GM19025 (cell line): ENCODE results near the gene HES2.
"Not testable (repeated sequence)": the region's sequence is repeated elsewhere in the genome, so short reads cannot be mapped to it uniquely, and the experiment has no call there.

Experiments
- ATAC-seq: cut with Tn5 transposase; IDR thresholded peaks from one replicate; pipeline ENCODE4 v1.9.1; 2021; ENCODE audit warnings: mild to moderate bottlenecking, low read depth, moderate library complexity; ENCODE audit not compliant: unreplicated experiment

The HES2 gene

DNA sequence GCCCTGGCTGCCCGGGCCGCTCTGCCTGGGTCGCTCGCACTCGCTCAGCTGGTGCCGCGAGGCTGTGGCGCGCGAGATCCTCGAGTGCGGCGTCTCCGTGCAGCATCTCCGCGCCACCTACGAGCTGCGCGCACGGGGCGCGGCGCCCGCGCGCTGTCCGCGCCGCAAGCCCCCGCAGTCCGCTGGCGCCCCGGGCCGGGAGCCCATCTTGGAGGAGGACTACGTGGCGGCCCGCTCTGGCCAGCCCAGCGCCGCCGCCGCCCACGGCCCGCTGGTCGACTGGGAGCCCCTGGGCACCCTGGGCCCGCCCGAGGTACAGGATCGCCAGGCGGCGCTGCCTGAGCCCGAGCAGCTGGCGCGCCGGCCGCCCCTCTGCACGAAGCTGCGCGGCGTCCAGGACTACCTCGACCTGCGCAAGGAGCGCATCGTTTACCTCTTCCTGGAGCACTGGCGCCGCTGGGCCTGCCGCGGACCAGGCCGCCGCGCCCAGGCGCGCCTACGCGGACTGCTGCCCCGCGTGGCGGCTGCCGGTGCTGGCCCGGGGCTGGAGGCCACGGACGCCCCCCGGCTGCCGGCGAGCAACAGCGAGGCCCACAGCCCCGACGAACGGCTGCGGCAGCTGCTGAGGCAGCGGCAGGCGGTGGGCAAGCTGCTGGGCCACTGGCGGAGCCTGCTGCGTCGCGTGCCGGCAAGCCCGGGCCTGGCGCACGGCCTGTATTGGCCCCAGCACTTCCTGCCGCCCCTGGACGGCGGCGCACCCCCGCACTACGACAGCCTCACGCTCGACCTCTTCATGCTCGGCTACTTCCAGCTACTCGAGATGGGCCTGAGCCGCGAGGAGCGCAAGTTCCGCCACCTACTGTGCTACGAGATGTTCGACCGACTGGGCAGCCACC, 35.4 kb upstream of the HES2 start:
- no peak for ATAC-seq

DNA sequence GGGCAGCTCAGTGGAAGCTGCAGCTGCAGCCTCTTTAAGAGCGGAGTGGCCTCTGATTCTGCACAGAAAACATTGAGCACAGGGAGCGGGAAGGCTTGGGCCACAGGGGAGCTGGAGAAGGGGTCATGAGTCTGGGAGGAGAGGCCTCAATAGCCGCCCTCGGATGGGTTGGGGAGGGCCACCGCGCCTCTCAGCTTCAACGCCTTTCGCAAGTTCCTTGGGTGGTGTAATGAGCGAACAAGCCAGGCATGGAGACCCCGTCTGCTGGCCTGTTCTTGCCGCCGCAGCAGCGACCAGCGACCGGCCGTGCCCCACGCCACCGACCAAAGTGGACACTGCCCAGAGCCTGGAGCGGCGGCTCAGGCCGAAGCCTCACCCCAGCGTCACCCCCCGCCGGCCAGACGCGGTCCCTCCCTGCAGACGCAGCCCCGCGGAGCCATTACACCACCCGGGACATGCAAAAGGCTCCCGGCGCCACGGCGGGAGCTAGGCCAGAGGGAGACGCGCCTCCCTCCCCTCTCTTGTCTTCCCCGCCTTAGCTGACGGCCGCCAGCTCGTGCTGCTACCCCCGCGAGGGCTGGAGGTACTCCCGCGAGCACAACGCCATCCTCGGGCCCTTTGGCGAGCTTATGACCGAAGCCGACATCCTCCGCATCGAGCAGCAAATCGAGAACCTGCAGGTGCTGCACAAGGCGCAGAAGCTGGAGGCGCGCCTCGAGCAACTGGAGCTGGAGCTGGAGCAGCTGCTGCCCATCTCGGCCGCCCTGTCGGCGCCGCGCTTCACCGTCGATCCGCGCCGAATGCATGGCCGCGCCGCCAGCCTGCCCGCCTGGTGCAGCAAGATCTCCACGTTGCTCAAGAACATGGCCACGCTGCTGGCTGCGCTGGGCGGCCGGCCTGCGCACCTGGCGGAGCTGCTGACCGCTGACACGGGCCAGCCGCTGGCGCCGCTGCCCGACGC, 34.5 kb upstream of the HES2 start:
- not testable (repeated sequence) for ATAC-seq

DNA sequence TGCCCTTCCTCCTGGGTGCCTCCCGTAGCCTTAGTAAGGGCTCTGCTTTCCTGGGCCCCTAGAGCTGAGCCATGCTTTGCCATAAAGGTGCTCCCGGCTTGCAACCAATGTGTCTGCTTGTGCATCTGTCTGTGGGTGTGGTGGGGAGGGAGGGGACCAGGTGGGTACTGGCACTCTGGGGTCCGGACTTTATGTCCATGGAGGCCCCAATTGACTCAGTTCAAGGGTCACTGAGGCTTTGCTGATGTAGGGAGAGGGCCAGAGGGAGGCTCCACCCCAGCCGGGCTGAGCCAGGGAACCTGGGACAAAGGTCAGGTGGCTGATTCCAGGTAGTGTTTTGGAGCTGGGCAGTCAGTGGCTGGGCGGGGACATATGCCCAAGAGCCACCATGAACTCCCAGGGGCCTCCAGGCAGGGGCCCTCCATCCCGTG, 31.2 kb upstream of the HES2 start:
- no peak for ATAC-seq

DNA sequence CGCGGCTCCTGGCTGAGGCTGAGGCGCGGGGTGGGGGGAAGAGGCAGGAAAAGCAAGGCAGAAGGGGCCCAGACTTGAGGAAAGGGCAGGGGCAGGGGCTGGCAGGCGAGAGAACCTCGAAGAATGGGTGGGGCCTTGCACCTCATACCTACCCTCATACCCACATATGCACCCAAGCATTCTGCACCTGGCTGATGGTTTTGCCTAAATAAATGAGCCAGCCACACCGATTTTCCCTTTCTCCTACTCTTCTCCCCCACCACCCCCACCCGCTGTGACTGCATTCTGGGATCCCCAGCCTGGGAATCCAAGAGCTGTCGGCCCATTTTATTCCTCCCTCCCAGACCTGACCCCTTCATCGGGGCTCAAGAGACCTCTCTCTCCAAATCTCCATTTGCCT, 30.8 kb upstream of the HES2 start:
- not testable (repeated sequence) for ATAC-seq

DNA sequence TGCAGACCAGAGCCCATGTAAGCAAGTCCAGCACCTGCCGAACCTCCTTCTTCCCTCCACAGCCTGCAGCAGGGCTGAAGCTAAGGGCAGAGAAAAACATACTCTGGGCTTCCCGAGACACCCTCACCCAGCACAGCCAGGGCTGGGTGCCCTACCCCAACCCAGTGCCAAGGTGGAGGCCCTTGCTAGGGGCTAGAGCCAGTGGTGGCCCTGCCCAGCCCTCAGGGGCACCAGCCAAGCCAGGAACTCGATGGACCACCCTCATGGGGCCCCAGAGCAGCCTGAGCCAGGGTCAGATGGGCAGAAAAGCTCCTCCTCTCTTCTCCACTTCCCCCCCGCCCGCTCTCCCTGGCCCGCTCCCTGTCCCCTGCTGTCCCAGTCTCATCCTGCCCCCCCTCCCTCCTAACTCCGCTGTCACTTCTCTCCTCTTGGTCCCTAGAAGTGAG, 30.3 kb upstream of the HES2 start:
- ATAC-seq = no peak

DNA sequence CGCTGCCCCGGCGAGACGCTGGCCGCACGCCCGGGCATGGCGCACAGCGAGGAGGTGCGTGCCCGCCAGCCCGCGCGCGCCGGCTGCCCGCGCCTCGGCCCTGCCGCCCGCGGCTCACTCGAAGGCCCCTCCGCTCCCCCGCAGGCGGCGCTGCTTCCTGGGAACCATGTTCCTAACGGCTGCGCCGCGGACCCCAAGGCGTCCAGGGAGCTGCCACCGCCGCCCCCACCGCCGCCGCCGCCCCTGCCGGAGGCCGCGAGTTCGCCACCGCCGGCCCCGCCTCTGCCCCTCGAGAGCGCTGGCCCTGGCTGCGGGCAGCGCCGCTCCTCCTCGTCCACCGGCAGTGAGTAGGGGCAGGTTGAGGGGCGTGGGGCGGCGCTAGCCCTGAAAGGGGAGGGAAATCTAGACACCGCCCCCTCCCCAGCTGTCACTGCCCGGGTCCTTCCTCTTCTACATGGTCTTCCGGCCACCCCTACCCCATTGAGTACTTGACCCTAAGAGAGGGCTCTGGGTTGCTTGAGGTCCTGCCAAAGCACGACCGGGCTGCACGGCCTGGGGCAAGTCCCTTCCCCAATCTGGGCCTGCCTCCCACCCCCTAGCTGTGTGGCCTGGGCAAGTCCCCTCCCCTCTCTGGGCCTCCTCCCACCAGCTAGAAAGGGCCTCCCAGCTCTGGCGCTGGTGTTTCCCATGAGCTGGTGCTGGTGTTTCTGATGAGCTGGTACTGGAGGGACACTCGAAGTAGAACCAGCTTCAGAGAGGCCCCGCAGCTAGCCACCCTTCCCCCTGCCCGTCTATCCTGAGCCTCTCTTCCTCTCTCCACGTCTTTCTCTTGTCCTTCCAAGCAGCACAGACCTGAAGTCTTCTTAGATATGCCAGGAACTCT, 29.3 kb upstream of the HES2 start:
- ATAC-seq = no peak

DNA sequence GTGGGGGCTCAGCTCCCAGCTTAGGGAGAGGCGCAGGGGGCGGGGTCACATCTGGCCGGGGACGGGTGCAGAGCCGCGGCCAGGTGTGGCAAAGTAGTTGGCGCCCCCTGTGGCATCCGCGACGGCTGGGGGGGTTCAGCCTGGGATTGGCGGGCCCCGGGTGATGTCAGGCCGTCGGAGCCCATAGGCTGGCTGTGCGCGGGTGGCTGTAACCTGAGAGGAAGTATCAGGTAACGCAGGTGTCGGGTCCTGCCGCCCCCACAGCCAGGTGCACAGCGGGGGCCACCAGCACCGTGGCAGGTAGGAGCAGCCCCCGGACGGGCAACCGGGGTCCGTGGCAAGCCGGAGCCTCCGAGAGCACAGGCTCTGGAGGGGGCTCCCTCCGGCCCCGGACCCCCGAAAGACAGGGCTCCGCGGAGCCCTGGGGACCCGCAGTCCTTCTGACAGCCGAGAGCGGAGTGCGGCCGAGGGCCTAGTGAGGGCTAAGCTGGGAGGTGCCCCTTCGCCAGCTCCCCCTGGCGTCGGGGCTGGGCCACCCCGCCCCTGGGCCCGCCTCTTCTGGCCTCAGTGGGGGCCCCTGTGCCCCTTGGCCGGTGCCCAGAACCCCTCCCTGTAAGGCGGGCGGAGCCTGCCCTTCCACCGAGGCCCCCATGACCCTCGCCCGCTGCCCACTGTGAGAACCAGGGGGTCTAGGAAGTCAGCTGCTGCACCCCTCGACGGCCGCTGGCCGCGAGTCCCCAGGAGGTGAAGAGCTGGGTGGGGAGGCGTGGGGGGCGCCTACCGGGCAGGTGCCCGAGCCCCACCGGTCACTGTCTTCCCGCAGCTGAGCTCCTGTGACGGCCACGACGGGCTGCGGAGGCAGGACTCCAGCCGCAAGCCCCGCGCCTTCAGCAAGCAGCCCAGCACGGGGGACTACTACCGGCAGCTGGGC, 28.4 kb upstream of the HES2 start:
- ATAC-seq = no peak

DNA sequence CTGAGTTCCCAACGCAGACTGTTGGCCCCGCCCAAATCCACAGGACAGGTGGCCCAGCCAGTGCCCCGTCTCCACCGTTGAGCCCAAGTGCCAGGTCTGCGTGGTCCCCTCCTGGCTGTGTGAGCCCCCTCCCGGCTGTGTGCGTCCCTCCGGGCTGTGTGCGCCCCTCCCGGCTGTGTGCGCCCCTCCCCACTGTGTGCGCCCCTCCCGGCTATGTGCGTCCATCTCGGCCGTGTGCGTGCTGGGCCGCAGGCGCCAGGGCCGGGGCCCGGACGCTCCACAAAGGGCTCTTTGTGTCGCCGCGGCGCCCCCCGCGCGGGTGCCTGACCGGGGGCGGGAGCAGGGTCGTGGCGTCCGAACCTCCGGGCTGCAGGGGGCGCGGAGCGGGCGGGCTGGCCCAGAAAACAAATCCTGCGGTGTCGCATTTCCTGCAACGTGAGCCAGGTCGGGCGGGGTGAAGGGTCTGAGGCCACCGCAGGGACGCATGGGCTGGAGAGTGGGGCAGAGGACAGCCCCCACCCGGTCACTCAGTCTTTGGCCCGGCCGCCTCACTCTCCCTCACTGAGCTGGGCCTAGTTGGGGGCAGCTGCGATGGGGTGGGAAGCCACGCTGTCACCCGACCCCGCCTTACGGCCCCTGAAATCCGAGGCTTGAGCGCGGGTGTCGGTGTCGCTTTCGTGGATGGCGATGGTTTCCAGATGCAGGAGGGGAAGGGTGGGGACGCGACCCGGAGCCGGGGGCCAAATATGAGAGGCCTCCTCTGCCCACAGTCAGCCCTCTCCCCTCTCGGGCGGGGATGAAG, 27.5 kb upstream of the HES2 start:
- ATAC-seq = no peak

DNA sequence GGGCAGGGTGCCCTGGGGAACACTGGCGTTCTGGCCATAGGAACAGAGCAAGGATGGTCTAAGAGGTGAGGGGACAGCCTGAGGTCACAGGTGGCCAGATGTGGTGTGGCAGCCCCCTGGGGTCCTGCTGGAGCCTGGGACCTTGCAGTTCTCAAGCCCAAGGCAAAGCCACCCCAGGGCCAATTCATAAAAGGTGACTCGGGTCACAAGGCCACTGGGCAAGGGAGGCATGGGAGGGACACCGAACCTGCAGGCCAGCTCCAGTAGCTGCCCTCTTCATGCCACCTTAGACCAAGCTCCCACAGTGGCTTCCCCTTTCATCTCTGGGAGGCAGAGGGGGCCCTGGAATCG, 26.9 kb upstream of the HES2 start:
- no peak for ATAC-seq

DNA sequence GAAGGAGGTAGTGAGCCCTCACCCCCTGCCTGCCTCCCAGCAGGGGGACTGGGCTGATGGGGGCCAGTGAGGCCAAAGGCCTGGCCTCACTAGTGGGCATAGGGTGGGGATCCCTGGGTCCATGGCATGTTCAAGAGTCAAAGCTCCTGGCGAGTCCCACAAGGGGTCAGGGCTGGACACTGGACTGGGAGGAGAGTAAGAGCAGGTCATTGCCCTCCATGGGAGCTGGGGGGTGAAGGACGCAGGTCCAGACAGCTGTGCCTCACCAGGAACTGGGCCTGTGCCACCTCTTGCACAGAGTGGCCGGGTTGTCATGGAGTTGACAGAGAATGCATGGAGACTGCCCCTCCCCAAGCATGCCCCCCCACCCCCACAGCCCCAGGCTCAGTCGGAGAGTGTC, 26.2 kb upstream of the HES2 start:
- ATAC-seq = not testable (repeated sequence)

DNA sequence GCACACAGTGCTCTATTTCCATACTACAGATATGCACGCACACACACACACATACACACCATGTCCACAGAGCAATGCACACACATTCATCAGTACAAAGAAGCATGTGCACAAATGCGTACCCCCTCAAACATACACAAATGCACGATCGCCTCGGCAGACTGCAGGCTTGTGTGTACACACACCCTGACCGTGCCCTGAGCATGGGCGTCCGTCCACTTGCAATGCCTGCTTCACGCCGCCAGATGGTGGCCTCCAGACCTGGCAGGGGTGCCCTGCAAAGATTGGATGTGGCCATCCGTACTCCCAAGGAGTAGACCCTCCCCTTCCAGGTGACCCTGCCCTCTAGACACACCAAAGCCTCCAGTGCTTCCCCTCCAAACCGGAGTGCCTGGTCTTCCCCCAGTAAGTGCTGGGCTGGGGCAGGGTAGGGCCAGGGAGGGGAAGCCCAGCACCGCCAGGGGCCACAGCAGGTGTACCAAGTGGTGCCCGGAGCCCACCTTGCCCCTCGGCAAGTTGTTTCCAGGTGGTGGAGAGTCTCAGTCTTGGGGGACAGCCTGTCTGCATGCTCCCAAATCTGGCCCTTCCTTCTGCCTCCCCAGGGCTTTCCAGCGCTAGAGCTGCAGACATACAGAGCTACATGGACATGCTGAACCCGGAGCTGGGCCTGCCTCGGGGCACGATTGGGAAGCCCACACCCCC, 25.5 kb upstream of the HES2 start:
- no peak for ATAC-seq

DNA sequence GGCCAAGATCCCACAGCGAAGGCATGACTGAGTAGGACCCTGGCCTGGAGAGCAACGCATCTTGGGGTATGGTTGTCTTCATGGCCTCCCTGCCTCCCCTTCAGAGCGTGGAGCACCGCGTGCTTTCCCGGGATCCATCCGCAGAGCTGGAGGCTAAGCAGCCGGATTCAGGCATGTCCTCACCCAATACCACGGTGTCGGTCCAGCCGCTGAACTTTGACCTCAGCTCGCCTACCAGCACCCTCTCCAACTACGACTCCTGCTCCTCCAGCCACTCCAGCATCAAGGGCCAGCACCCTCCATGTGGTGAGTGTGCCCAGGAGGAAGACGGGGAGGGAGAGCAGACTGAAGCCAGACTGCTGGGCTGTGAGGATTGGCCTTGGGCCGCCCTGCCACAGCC, 24.7 kb upstream of the HES2 start:
- ATAC-seq = no peak

DNA sequence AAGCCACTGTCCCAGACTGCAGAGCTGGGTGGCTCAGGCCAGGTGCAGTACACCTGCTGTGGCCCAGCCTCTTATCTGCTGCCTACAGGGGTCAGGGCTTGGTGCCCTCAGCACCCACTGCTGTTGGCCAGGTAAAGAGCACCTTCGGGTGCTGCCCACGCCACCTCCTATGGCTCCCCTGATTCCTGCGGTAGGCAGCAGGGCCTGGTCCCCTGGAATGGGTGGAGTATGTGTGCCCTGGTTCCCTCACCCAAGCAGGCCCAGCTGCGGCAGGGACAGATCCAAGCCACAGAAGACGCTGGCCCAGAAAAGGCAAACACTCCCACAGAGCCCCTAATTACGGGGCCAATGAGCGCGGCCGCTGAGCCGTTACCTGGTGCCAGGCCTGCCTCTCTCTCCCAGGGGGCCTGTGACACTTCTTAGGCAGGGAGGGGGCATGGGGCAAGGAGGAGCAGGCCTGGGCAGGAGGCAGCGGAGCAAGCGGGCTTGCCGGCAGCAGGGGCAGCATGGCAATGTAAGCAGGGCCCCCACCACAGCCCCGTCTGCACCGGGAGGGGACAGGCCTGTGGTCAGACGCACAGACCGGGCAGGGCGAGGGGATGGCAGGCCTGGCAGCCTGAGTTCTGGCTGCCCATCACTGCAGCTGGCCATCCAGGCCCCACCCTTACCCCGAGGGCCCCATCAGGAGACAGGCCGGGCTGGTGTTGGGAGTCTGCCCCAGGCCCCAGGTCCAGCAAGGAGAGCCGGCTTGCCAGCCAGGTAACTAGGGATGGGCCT, 23.8 kb upstream of the HES2 start:
- no peak for ATAC-seq

DNA sequence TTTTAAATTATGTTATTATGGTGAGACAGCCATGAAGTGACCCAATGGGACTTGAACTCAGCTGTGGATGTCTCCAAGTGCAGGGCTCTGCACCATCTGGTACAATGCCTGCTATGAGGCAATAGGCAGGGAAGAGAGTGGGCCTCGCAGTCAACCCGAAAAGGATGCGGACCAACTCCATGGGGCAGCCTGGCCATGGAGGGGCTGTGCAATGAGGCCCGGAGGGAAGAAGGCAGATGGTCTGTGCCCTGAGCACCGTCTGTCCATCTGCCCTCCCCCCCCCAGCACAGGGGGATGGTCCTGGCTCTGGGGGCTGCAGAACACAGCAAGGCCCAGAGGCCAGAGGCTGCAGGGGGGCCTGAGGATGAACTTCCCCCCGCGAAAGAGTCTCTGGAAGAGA, 21.9 kb upstream of the HES2 start:
- no peak for ATAC-seq

DNA sequence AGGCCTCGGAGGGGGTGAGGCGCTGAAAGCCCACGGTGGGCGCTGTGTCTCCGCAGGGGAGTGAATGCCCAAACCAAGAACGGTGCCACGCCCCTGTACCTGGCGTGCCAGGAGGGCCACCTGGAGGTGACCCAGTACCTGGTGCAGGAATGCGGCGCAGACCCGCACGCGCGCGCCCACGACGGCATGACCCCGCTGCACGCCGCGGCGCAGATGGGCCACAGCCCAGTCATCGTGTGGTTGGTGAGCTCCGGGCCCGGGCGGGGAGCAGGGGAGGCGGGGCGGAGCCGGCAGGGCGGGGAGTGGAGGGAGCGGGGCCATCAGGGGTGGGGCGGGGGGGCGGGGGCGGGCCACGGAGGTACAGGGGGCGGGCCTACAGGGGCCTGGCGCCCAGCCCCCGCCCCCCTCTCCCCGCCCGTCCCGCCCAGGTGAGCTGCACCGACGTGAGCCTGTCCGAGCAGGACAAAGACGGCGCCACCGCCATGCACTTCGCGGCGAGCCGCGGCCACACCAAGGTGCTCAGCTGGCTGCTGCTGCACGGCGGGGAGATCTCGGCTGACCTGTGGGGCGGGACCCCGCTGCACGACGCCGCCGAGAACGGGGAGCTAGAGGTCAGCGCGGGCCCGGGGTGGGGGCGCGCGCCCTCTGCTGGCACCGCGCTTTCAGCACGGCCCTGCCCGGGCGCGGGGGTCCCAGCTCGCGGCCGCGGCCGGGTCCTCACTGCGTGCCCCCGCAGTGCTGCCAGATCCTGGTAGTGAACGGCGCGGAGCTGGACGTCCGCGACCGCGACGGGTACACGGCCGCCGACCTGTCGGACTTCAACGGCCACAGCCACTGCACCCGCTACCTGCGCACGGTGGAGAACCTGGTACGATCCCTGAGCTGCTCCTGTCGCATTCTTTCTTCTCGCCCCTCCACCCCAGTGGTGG, 20.7 kb upstream of the HES2 start:
- ATAC-seq = no peak

DNA sequence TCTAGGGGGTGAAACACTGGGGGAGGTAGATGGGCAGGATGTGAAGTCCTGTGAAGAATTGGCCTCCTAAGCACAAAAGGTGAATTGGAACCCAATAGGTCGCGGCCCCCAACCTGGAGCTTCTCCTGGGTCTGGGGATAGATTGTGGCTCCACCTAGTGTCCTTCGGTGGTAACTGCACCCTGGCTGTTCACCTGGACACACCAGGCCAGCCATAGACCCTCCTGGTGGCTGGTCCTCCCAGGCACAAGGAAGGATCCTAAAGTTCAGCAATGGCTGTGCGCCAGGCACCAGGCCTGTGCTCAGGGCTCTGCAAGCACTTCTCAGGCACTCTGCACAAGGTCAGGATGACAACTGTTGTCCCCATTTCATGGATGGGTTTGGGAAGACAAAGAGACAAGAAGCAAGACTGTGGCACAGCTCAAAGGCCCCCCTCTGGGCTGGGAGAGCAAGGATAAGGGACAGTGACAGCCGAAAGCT, 18.4 kb upstream of the HES2 start:
- no peak for ATAC-seq
